Lower lobe of right lung (tissue), 2 donors: ENCODE results near the gene SIGLEC7. TPM values are rescaled to one million over a fixed set of nuclear protein-coding genes. Genes with fewer than 3 reads are reported as not detected.

Source experiments
- ATAC-seq, 2 donors: fragments of 200-7000 bp; cut with Tn5 transposase; one replicate each; pipeline ENCODE4 v1.9.1; 2020 to 2022; ENCODE audit warnings: mild to moderate bottlenecking in 2 of 2, moderate library complexity in 2 of 2
- DNase-seq: peaks from one replicate; pipeline ENCODE4 v3.0.0-alpha.2; 2020
- H3K27ac ChIP-seq: fragments of 200-600 bp; one replicate; pipeline ENCODE4 v1.8.0; 2022
- H3K27me3 ChIP-seq: fragments of 200-600 bp; one replicate; pipeline ENCODE4 v1.8.0; 2022; ENCODE audit warnings: low read depth
- H3K36me3 ChIP-seq: fragments of 200-600 bp; one replicate; pipeline ENCODE4 v1.8.0; 2022; ENCODE audit warnings: mild to moderate bottlenecking
- H3K4me1 ChIP-seq: fragments of 200-600 bp; one replicate; pipeline ENCODE4 v1.8.0; 2022
- H3K4me3 ChIP-seq: fragments of 200-600 bp; one replicate; pipeline ENCODE4 v1.8.0; 2022; ENCODE audit warnings: mild to moderate bottlenecking
- H3K9me3 ChIP-seq: fragments of 200-600 bp; one replicate; pipeline ENCODE4 v1.8.0; 2022
- intact Hi-C: fragments of 100-400 bp; cut with DNase I; formaldehyde crosslinking; loops from one replicate; pipeline ENCODE4 v1.11.0; 2022
- total RNA-seq: library from RNA; stranded (reverse); fragmentation: NEBNext Ultra II Directional; extraction: Animal tissue kit (Norgen Biotek cat#: 25700); gene quantifications from one replicate; pipeline ENCODE4 v1.2.1, GENCODE V29; 2021
- TF ChIP-seq, protein P1 (sequence below): fragments of 200-600 bp; IDR thresholded peaks from one replicate; pipeline ENCODE4 v1.8.0; 2022; ENCODE audit warnings: antibody characterized with exemption, mild to moderate bottlenecking
- donor health status: DM: no; HTN: yes; CAD: no; lungs with severe emphysema.

SIGLEC7 gene
- total RNA-seq, 1 donor from 2014 or later, result 10.0 TPM

GRCh38 chr19:51108805-51109146, 33.3 kb upstream of the SIGLEC7 start:
- ATAC-seq (peak; percentile 63 to 71), DNase-seq (no peak)
- H3K4me1 ChIP-seq, result peaks cover 17% of the 10 kb centered on the region
- TF ChIP-seq, protein P1, sequence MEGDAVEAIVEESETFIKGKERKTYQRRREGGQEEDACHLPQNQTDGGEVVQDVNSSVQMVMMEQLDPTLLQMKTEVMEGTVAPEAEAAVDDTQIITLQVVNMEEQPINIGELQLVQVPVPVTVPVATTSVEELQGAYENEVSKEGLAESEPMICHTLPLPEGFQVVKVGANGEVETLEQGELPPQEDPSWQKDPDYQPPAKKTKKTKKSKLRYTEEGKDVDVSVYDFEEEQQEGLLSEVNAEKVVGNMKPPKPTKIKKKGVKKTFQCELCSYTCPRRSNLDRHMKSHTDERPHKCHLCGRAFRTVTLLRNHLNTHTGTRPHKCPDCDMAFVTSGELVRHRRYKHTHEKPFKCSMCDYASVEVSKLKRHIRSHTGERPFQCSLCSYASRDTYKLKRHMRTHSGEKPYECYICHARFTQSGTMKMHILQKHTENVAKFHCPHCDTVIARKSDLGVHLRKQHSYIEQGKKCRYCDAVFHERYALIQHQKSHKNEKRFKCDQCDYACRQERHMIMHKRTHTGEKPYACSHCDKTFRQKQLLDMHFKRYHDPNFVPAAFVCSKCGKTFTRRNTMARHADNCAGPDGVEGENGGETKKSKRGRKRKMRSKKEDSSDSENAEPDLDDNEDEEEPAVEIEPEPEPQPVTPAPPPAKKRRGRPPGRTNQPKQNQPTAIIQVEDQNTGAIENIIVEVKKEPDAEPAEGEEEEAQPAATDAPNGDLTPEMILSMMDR, result no peak
- peaks cover 3% of the 10 kb centered on the region for H3K36me3 ChIP-seq
- intact Hi-C loops, result no loop called here
- H3K4me3 ChIP-seq, result peak overlapping the region; percentile 81
- H3K27me3 ChIP-seq, result no peaks in the 10 kb centered on the region
- no peaks in the 10 kb centered on the region for H3K9me3 ChIP-seq
- peak overlapping the region; percentile 77 for H3K27ac ChIP-seq

- Histone ChIP-seq H3K9me3 (no peaks in the 10 kb centered on the region), H3K27me3 (no peaks in the 10 kb centered on the region), H3K27ac (no peak overlapping the region), H3K4me3 (no peak overlapping the region), H3K4me1 (peaks cover 17% of the 10 kb centered on the region), H3K36me3 (no peaks in the 10 kb centered on the region)
- intact Hi-C loops, result no loop called here
- TF ChIP-seq, protein P1, result no peak
- ATAC-seq (no peak), DNase-seq (no peak)
Observed at GRCh38 chr19:51110666-51110971, 31.5 kb upstream of the SIGLEC7 start.

GRCh38 chr19:51111606-51112005, 30.5 kb upstream of the SIGLEC7 start:
- H3K36me3 ChIP-seq, result no peaks in the 10 kb centered on the region
- DNase-seq (no peak), ATAC-seq (no peak)

GRCh38 chr19:51114087-51114729, 27.9 kb upstream of the SIGLEC7 start:
- peak overlapping the region; percentile 9 for H3K27ac ChIP-seq
- intact Hi-C loops, result no loop called here

More at GRCh38 chr19:51111606-51112005, 30.5 kb upstream of the SIGLEC7 start:
- Histone ChIP-seq H3K4me3 (no peak overlapping the region), H3K4me1 (peaks cover 17% of the 10 kb centered on the region), H3K27ac (no peak overlapping the region), H3K27me3 (no peaks in the 10 kb centered on the region), H3K9me3 (no peaks in the 10 kb centered on the region)
- TF ChIP-seq, protein P1, result no peak
- intact Hi-C loops, result no loop called here

GRCh38 chr19:51116736-51117286, 25.3 kb upstream of the SIGLEC7 start:
- Histone ChIP-seq H3K27me3 (no peaks in the 10 kb centered on the region), H3K36me3 (no peaks in the 10 kb centered on the region), H3K27ac (no peak overlapping the region), H3K9me3 (no peaks in the 10 kb centered on the region), H3K4me1 (peaks cover 7% of the 10 kb centered on the region), H3K4me3 (no peak overlapping the region)
- DNase-seq (no peak), ATAC-seq (no peak)
- TF ChIP-seq, protein P1, result no peak
- intact Hi-C loops, result no loop called here

More at GRCh38 chr19:51114087-51114729, 27.9 kb upstream of the SIGLEC7 start:
- DNase-seq, result no peak
- no peaks in the 10 kb centered on the region for H3K36me3 ChIP-seq
- TF ChIP-seq, protein P1, result no peak
- no peak for ATAC-seq
- H3K9me3 ChIP-seq, result no peaks in the 10 kb centered on the region
- peaks cover under 1% of the 10 kb centered on the region for H3K4me1 ChIP-seq
- H3K4me3 ChIP-seq, result no peak overlapping the region
- no peaks in the 10 kb centered on the region for H3K27me3 ChIP-seq
